Measurements from ENCODE around the gene SH3RF3.

Gene SH3RF3

GRCh38 chr2:109304731-109305470, 175.9 kb downstream of the SH3RF3 start:
- no peak overlapping the region for H3K9ac ChIP-seq (ENCODE audit: insufficient read length, low read depth)

DNA sequence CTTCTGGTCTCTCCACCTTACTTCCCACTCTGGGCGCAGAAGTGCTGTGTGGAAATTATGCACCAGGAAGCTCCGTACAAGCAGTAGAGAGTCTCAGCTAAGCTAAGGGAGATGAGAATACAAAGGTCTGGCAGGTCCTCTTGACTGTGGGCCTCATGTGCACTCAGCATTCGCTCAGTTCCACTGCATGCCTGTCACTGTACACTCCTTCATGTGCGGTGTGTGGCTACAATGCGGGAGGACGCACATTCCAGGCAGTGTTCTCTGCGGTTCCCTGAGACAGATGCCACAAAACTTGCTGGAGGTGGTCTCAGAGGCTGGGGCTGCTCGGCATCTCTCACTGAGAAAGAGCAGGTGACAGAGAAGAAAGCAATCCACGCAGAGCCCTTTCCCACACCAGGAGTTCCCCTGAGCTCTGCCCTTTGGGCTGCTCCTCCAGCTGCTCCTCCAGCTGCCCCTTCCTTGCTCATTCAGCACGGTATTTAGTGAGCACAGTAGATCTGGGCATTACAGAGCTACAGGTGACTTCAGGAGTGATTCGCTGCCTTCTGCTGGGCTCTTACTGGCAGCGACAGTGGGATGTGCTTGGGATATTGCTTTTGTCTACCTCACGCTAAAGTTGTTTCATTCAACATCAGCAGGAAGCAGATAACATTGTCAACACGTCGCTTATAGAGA, 176.6 kb downstream of the SH3RF3 start:
- Histone ChIP-seq H3K4me3 (ENCODE audit: insufficient read length, low read depth) (no peak overlapping the region), H3K27me3 (ENCODE audit: insufficient read depth, insufficient read length) (no peaks in the 10 kb centered on the region), H3K9me3 (ENCODE audit: insufficient read depth, low read length) (no peaks in the 10 kb centered on the region), H3K36me3 (ENCODE audit: insufficient read depth, insufficient read length, low read length) (no peaks in the 10 kb centered on the region), H3K9ac (ENCODE audit: insufficient read length, low read depth) (no peak overlapping the region), H3K4me1 (ENCODE audit: insufficient read depth, insufficient read length) (no peaks in the 10 kb centered on the region)
- TF ChIP-seq ZNF274 (IDR thresholded peaks at IDR 0.05; ENCODE audit: low read depth, low read length): no peak
- TF ChIP-seq SUZ12 (IDR thresholded peaks at IDR 0.05; ENCODE audit: extremely low read depth, insufficient read depth, insufficient read length): no peak
- no peak for DNase-seq (ENCODE audit: low read depth, low spot score)

More at GRCh38 chr2:109304731-109305470, 175.9 kb downstream of the SH3RF3 start:
- no peaks in the 10 kb centered on the region for H3K27me3 ChIP-seq (ENCODE audit: insufficient read depth, insufficient read length)
- no peaks in the 10 kb centered on the region for H3K4me1 ChIP-seq (ENCODE audit: insufficient read depth, insufficient read length)
- TF ChIP-seq ZNF274 (IDR thresholded peaks at IDR 0.05; ENCODE audit: low read depth, low read length) (no peak), SUZ12 (IDR thresholded peaks at IDR 0.05; ENCODE audit: extremely low read depth, insufficient read depth, insufficient read length) (no peak), YY1 (IDR thresholded peaks at IDR 0.05; ENCODE audit: insufficient read depth, insufficient read length) (no peak)
- DNase-seq (ENCODE audit: low read depth, low spot score): no peak
- H3K9me3 ChIP-seq (ENCODE audit: insufficient read depth, low read length): no peaks in the 10 kb centered on the region
- no peaks in the 10 kb centered on the region for H3K36me3 ChIP-seq (ENCODE audit: insufficient read depth, insufficient read length, low read length)
- H3K4me3 ChIP-seq (ENCODE audit: insufficient read length, low read depth): no peak overlapping the region

DNA sequence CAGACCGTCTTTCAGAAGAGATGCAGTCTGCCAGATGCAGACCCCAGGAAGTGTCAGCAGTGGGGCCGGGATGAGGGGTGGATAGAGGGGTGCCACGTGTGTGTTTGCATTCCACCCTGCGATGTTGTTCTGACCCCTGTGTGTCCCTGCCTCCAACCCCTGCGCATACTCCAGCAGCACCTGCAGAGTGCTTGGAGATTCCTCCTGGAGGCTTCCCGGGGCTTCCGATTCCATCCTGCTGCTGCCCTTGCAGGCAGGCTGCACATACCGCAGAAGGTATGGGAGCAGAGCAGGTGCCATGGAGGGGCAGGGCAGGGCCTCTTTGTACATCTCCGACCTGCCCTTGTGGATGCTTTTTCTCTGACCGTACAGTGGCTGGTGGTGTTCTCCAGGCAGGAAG, 177.2 kb downstream of the SH3RF3 start:
- DNase-seq (ENCODE audit: low read depth, low spot score): no peak
- Histone ChIP-seq H3K4me1 (ENCODE audit: insufficient read depth, insufficient read length) (no peaks in the 10 kb centered on the region), H3K27me3 (ENCODE audit: insufficient read depth, insufficient read length) (no peaks in the 10 kb centered on the region), H3K9ac (ENCODE audit: insufficient read length, low read depth) (no peak overlapping the region), H3K36me3 (ENCODE audit: insufficient read depth, insufficient read length, low read length) (no peaks in the 10 kb centered on the region), H3K9me3 (ENCODE audit: insufficient read depth, low read length) (no peaks in the 10 kb centered on the region), H3K4me3 (ENCODE audit: insufficient read length, low read depth) (no peak overlapping the region)
- TF ChIP-seq SUZ12 (IDR thresholded peaks at IDR 0.05; ENCODE audit: extremely low read depth, insufficient read depth, insufficient read length) (no peak), ZNF274 (IDR thresholded peaks at IDR 0.05; ENCODE audit: low read depth, low read length) (no peak), YY1 (IDR thresholded peaks at IDR 0.05; ENCODE audit: insufficient read depth, insufficient read length) (no peak)

- no peaks in the 10 kb centered on the region for H3K36me3 ChIP-seq (ENCODE audit: insufficient read depth, insufficient read length, low read length)
- no peak for TF ChIP-seq ZNF274 (IDR thresholded peaks at IDR 0.05; ENCODE audit: low read depth, low read length)
- TF ChIP-seq YY1 (IDR thresholded peaks at IDR 0.05; ENCODE audit: insufficient read depth, insufficient read length): no peak
- TF ChIP-seq SUZ12 (IDR thresholded peaks at IDR 0.05; ENCODE audit: extremely low read depth, insufficient read depth, insufficient read length): no peak
- no peaks in the 10 kb centered on the region for H3K4me1 ChIP-seq (ENCODE audit: insufficient read depth, insufficient read length)
- no peaks in the 10 kb centered on the region for H3K9me3 ChIP-seq (ENCODE audit: insufficient read depth, low read length)
- H3K9ac ChIP-seq (ENCODE audit: insufficient read length, low read depth): no peak overlapping the region
- DNase-seq (ENCODE audit: low read depth, low spot score): no peak
- no peaks in the 10 kb centered on the region for H3K27me3 ChIP-seq (ENCODE audit: insufficient read depth, insufficient read length)
- no peak overlapping the region for H3K4me3 ChIP-seq (ENCODE audit: insufficient read length, low read depth)
Observed at GRCh38 chr2:109311771-109312170, 182.8 kb downstream of the SH3RF3 start.

- DNase-seq (ENCODE audit: low read depth, low spot score): no peak
- H3K4me1 ChIP-seq (ENCODE audit: insufficient read depth, insufficient read length): no peaks in the 10 kb centered on the region
- H3K9me3 ChIP-seq (ENCODE audit: insufficient read depth, low read length): no peaks in the 10 kb centered on the region
- no peaks in the 10 kb centered on the region for H3K27me3 ChIP-seq (ENCODE audit: insufficient read depth, insufficient read length)
- H3K4me3 ChIP-seq (ENCODE audit: insufficient read length, low read depth): no peak overlapping the region
- H3K36me3 ChIP-seq (ENCODE audit: insufficient read depth, insufficient read length, low read length): no peaks in the 10 kb centered on the region
- no peak overlapping the region for H3K9ac ChIP-seq (ENCODE audit: insufficient read length, low read depth)
- TF ChIP-seq ZNF274 (IDR thresholded peaks at IDR 0.05; ENCODE audit: low read depth, low read length): no peak
- no peak for TF ChIP-seq YY1 (IDR thresholded peaks at IDR 0.05; ENCODE audit: insufficient read depth, insufficient read length)
- TF ChIP-seq SUZ12 (IDR thresholded peaks at IDR 0.05; ENCODE audit: extremely low read depth, insufficient read depth, insufficient read length): no peak
Observed at GRCh38 chr2:109312902-109313301, 183.9 kb downstream of the SH3RF3 start.

GRCh38 chr2:109313343-109313742, 184.3 kb downstream of the SH3RF3 start:
- no peaks in the 10 kb centered on the region for H3K4me1 ChIP-seq (ENCODE audit: insufficient read depth, insufficient read length)
- no peak overlapping the region for H3K9ac ChIP-seq (ENCODE audit: insufficient read length, low read depth)
- TF ChIP-seq YY1 (IDR thresholded peaks at IDR 0.05; ENCODE audit: insufficient read depth, insufficient read length) (no peak), ZNF274 (IDR thresholded peaks at IDR 0.05; ENCODE audit: low read depth, low read length) (no peak), SUZ12 (IDR thresholded peaks at IDR 0.05; ENCODE audit: extremely low read depth, insufficient read depth, insufficient read length) (no peak)

GRCh38 chr2:109316091-109316490, 187.1 kb downstream of the SH3RF3 start:
- no peak for DNase-seq (ENCODE audit: low read depth, low spot score)
- Histone ChIP-seq H3K27me3 (ENCODE audit: insufficient read depth, insufficient read length) (no peaks in the 10 kb centered on the region), H3K9me3 (ENCODE audit: insufficient read depth, low read length) (no peaks in the 10 kb centered on the region), H3K36me3 (ENCODE audit: insufficient read depth, insufficient read length, low read length) (no peaks in the 10 kb centered on the region), H3K9ac (ENCODE audit: insufficient read length, low read depth) (no peak overlapping the region), H3K4me1 (ENCODE audit: insufficient read depth, insufficient read length) (no peaks in the 10 kb centered on the region), H3K4me3 (ENCODE audit: insufficient read length, low read depth) (no peak overlapping the region)
- TF ChIP-seq ZNF274 (IDR thresholded peaks at IDR 0.05; ENCODE audit: low read depth, low read length) (no peak), SUZ12 (IDR thresholded peaks at IDR 0.05; ENCODE audit: extremely low read depth, insufficient read depth, insufficient read length) (no peak), YY1 (IDR thresholded peaks at IDR 0.05; ENCODE audit: insufficient read depth, insufficient read length) (no peak)

More at GRCh38 chr2:109313343-109313742, 184.3 kb downstream of the SH3RF3 start:
- DNase-seq (ENCODE audit: low read depth, low spot score): no peak
- H3K27me3 ChIP-seq (ENCODE audit: insufficient read depth, insufficient read length): no peaks in the 10 kb centered on the region
- no peak overlapping the region for H3K4me3 ChIP-seq (ENCODE audit: insufficient read length, low read depth)
- no peaks in the 10 kb centered on the region for H3K36me3 ChIP-seq (ENCODE audit: insufficient read depth, insufficient read length, low read length)
- no peaks in the 10 kb centered on the region for H3K9me3 ChIP-seq (ENCODE audit: insufficient read depth, low read length)

Measured in NT2/D1 (cell line).